HTR-8/SVneo (cell line): ENCODE results near the gene FGD4.
A peak's percentile ranks its signal among the peaks of the same experiment; 100 is the strongest.

Source experiments
- DNase-seq: peaks from one replicate; pipeline ENCODE4 v3.0.0; 2011; ENCODE audit warnings: low spot score, mixed read lengths; ENCODE audit not compliant: insufficient read length
- FAIRE-seq: peaks from 2 replicates; lab custom pipeline; 2011; peaks lifted over from hg19 to GRCh38; lab: Jason Lieb, UNC

The FGD4 gene

DNA sequence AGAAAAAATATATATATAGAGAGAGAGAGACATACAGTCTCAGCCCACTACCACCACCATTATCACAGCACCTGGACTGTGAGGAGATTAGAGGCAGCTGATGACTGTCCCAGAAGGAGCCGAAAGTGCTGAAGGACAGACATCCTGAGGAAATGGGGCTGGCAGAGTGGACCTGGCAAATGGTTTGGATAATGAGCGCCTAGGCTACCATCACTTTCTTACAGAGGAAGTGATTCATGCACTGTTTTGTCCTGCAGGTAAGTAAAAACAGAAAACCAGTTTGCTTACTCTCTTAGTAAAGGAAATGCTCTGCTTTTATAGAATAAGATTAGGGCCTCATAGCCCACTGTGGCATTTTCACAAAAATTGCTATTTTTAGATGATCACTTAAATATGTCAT lies 251.2 kb downstream of the FGD4 start:
- DNase-seq: no peak
- FAIRE-seq: no peak

DNA sequence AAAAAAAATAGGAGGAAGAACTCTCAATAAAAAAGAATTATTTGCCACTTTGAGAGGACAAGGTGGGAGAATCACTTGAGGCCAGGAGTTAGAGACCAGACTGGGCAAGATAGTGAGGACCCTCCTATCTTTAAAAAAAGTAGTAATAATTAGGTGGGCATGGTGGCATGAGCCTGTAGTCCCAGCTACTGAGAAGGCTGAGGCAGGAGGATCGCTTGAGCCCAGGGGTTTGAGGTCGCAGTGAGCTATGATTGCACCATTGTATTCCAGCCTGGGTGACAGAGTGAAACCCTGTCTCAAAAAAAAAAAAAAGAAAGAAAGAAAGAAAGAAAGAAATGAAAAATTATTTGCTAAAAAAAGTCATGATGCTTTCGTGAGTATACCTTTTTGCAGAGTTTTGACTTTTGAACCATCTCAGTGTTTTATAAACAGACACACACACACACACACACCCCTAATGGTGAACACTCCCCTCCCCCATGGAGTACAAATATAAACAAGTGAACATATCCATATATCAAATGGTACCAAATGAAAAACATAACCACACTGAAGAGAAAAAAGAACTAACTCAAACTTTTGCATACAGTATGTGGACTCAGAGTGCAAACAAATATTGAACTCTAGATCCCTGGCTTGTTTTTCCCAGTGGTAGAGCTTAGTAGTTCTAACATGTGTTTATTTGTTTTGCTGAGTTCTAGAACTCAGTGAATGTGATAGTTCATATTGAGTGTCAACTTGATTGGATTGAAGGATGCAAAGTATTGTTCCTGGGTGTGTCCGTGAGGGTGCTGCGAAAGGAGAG lies 252.0 kb downstream of the FGD4 start:
- FAIRE-seq (no peak), DNase-seq (no peak)

GRCh38 chr12:32651956-32652210 lies 252.5 kb downstream of the FGD4 start:
- DNase-seq (no peak), FAIRE-seq (no peak)

DNA sequence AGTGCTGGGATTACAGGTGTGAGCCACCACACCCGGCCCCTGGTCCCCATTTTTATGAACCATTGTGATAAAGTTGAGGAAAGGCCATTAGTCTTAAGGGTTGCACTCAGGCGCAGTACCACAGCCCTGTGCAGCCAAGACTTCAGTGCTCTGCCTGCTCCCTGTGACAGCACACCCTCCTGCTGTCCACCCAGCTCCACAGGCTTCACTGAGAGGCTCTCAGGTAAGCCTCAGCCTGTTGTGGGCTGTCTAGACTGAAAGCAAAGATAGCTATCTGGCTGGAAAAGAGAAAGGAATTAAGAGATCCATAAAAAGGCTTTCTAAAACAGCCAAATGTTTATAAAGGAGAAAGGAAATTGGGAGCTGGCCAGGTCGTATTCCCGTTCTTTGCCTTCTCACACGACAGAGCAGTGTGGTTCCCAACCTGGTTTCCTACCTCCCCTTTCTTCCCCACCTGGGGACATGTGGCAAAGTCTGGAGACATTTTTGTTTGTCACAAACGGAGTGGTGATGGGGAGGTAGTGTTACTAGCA lies 260.6 kb downstream of the FGD4 start:
- DNase-seq (no peak), FAIRE-seq (no peak)

DNA sequence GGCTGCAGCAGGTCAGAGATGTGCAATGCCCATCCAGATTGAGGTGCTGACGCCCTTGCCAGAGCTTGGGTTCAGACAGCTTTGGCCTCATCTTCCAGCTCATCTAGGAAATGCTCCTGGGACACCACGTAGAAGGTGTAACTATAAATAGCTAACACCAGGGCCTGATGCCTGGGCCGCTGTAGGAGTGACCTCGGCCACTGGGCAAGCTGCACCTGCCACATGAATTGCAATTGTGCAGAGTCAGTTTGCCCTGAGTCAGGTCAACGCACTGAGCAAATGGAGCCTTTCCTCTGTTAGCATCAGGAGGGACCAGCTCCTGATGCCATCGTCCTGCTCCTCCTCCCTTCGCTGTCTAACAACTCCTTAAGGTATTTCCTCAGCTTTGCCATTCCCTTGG lies 262.3 kb downstream of the FGD4 start:
- no peak for DNase-seq
- FAIRE-seq: no peak

DNA sequence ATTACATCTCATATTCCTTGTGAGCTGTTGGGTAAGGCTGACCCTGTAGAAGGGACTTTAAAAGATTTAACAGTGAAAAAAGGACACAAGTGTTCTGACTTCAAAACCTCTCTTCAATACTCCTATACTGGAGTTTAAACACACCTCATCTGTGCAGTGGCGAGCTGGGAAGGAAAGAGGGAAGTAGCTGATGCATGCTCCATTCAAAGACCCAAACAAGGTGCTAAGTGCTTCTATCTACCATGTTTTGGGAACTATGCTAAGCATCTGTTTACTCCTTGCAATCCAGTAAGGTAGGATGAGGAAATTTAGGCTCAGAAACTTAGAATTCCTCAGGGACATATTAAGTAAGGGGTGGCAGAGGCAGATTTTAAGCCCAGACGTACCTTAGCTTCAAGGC lies 263.3 kb downstream of the FGD4 start:
- FAIRE-seq (no peak), DNase-seq (no peak)

GRCh38 chr12:32666018-32666417 lies 266.7 kb downstream of the FGD4 start:
- FAIRE-seq (no peak), DNase-seq (no peak)

- DNase-seq (no peak), FAIRE-seq (no peak)
Observed at GRCh38 chr12:32669584-32669983, 270.2 kb downstream of the FGD4 start.

DNA sequence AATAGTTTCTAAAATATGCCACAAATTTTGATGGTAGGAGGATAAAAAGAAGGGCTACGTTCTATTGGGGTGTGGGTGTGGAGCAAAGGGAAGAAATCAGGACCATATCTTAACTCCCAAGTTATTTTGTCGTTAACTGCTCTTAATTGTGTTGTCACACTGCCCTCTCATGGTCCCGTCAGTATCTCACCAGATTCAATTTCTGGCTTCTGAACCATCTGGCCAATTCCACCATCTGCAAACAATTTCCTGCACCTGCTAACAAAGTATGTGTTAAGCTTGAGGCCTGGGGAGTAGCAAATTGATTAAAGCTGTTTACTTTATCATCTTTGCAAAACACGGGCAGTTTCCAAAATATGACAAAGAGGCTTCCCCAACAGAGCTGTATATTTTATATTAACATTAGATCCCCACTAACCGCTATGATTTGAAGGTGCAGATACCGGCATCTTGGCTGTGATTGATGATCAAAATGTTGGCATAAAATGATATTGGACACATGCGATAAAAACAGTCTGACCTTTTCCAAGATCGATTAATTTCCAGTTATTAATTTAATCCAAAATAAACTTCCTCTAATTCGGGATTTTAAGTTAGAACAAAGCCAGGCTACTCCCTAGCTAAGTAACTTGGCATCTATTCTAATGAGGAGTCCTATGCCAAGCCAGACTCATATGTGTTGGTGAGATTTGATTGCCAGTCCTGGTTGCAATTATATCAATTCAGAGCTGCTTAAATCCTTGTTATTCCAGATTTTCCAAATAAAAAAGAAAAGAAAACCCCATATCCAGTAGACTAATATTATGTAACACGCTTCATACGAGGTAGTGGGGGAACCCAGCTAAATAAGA lies 272.8 kb downstream of the FGD4 start:
- FAIRE-seq (no peak), DNase-seq (peak; percentile 32)

- DNase-seq (peak; percentile 85), FAIRE-seq (peak; percentile 69)
Observed at GRCh38 chr12:32679091-32679919, 279.9 kb downstream of the FGD4 start, which contains the start of gene DNM1L. TSS of gene DNM1L (plus strand) at chr12:32679301. CDS start at chr12:32679364, 63 bp downstream.

GRCh38 chr12:32679920-32680237 lies 280.5 kb downstream of the FGD4 start:
- DNase-seq (no peak), FAIRE-seq (no peak)

GRCh38 chr12:32680787-32681186 lies 281.4 kb downstream of the FGD4 start:
- FAIRE-seq: no peak
- no peak for DNase-seq

DNA sequence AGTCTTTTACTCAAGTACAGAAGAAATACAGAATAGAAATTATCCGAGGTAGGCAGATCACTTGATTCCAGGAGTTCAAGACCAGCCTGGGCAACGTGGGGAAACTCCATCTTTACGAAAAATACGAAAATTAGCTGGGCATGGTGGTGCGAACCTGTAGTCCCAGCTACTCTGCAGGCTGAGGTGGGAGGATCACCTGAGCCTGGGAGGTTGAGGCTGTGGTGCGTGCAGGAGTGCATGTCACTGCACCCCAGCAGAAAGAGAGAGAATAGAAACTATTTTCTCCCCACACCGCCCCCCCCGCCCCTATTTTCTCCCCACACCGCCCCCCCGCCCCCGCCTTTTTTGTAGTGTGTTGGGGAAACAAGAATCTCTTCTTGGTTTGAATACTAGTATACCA lies 281.9 kb downstream of the FGD4 start:
- FAIRE-seq (no peak), DNase-seq (no peak)

GRCh38 chr12:32686340-32686739 lies 287.0 kb downstream of the FGD4 start:
- FAIRE-seq: no peak
- no peak for DNase-seq

DNA sequence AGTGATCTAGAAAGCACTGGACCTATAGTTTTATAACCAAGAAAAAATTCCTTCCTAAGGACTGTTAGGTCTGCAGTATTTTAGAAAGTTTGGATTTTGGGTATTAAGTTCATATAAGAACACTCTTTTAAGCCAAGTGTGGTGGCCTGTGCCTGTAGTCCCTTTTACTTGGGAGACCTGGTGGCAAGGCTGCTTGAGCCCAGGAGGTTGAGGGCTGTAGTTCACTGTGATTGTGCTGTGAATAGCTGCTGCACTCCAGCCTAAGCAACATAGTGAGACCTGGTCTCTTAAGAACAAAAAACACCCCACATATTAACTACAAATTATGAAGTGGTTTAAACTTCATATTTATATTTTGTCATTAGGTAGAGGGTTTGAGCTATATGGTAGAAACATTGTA lies 289.4 kb downstream of the FGD4 start:
- no peak for DNase-seq
- FAIRE-seq: no peak

DNA sequence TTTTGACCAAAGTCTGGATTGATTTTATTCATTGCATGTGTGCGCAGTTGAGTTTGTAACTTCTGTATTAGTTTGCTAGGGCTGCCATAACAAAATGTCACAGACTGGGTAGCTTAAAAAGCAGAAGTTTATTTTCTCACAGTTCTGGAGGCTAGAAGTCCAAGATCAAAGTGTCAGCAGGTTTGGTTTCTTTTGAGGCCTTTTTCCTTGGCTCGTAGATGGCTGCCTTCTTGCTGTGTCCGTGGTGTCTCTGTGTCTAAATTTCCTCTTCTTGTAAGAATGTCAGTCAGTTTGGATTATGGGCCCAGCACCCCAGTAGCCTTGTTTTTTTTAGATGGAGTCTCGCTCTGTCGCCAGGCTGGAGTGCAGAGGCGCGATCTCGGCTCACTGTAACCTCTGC lies 291.6 kb downstream of the FGD4 start:
- DNase-seq (no peak), FAIRE-seq (no peak)

- FAIRE-seq (no peak), DNase-seq (no peak)
Observed at GRCh38 chr12:32692358-32692757, 293.0 kb downstream of the FGD4 start.

GRCh38 chr12:32693036-32693435 lies 293.7 kb downstream of the FGD4 start:
- DNase-seq (no peak), FAIRE-seq (no peak)
